ENCODE measurements around the gene EXOSC5. TPM values are rescaled to one million over a fixed set of nuclear protein-coding genes. Genes with fewer than 3 reads are reported as not detected.

Gene EXOSC5
- total and polyA plus RNA-seq, 10 of the 15 experiments (the other 5 are each of a cell fraction or from before 2014, with no cell fraction given): 15.8 to 123 (median 52.7) TPM

DNA sequence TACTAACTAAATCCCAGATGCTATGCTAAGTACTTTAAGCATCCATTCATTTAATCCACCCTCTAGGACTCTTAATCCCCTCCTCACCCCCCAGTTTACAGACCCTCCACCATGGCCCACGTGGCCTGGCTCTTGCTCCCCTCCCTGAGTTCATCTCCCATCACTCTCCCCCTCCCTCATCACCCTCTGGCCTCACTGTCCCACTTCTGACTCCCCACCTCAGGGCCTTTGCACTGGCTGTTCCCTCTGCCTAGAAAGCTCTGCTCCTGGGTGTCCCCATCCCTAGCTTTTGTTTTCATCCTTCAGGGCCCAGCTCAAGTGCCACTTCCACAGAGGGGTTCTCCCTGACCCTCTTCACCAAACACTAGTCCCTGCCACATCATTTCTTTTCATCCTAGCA is 37.4 kb downstream of the EXOSC5 start:
- Histone ChIP-seq H3K27me3 (replicated peaks in 1 of 2; ENCODE audit: control insufficient read depth in 2 of 2, insufficient read depth in 2 of 2, low read length in 1 of 2) (no peaks in the 10 kb centered on the region), H3K27ac (ENCODE audit: control insufficient read depth, insufficient read depth) (no peak overlapping the region), H3K36me3 (ENCODE audit: control insufficient read depth in 2 of 2, insufficient read depth in 2 of 2, low read length in 1 of 2) (no peaks in the 10 kb centered on the region; a peak in 1 of 4 replicates), H4K20me1 (ENCODE audit: control insufficient read depth, insufficient read depth) (no peaks in the 10 kb centered on the region), H3K9me3 (replicated peaks; ENCODE audit: control insufficient read depth, insufficient read depth, low read length) (no peaks in the 10 kb centered on the region), H3K9ac (ENCODE audit: control insufficient read depth, insufficient read depth, low read length) (no peak overlapping the region), H3K79me2 (ENCODE audit: control insufficient read depth, insufficient read depth, low read length) (peaks cover 12% of the 10 kb centered on the region), H2AFZ (ENCODE audit: control insufficient read depth, low read depth, low read length) (no peak overlapping the region), H3K4me1 (ENCODE audit: control insufficient read depth, insufficient read depth, low read length) (peaks cover 9% of the 10 kb centered on the region), H3K4me2 (ENCODE audit: control insufficient read depth, insufficient read depth) (no peak overlapping the region), H3K4me3 (no peak overlapping the region)
- DNase-seq (ENCODE audit: low read depth, low spot score): no peak
- intact Hi-C loops (cut with micrococcal nuclease; ENCODE audit: unreplicated experiment) (no loop called here), in situ Hi-C loops (cut with MboI) (no loop called here)
- POLR2A ChIA-PET: interaction anchor here (1.0 kb wide), 1 partner anchor 18 kb away, joined by 3 read pairs; no protein-coding TSS in a partner anchor
- SMC1A ChIA-PET (ENCODE audit: uncharacterized antibody, unreplicated experiment): no interaction called here
- FAIRE-seq: no peak
- 36% methylated on average over 1 of the region's 1 CpG for WGBS (ENCODE audit: insufficient coverage, insufficient replicate concordance, low lambda C conversion rate, missing lambda C conversion rate)
- TF ChIP-seq SPI1 (IDR thresholded peaks at IDR 0.05; ENCODE audit: borderline replicate concordance, insufficient read depth, low read depth, low read length): no peak
- TF ChIP-seq, protein P1, sequence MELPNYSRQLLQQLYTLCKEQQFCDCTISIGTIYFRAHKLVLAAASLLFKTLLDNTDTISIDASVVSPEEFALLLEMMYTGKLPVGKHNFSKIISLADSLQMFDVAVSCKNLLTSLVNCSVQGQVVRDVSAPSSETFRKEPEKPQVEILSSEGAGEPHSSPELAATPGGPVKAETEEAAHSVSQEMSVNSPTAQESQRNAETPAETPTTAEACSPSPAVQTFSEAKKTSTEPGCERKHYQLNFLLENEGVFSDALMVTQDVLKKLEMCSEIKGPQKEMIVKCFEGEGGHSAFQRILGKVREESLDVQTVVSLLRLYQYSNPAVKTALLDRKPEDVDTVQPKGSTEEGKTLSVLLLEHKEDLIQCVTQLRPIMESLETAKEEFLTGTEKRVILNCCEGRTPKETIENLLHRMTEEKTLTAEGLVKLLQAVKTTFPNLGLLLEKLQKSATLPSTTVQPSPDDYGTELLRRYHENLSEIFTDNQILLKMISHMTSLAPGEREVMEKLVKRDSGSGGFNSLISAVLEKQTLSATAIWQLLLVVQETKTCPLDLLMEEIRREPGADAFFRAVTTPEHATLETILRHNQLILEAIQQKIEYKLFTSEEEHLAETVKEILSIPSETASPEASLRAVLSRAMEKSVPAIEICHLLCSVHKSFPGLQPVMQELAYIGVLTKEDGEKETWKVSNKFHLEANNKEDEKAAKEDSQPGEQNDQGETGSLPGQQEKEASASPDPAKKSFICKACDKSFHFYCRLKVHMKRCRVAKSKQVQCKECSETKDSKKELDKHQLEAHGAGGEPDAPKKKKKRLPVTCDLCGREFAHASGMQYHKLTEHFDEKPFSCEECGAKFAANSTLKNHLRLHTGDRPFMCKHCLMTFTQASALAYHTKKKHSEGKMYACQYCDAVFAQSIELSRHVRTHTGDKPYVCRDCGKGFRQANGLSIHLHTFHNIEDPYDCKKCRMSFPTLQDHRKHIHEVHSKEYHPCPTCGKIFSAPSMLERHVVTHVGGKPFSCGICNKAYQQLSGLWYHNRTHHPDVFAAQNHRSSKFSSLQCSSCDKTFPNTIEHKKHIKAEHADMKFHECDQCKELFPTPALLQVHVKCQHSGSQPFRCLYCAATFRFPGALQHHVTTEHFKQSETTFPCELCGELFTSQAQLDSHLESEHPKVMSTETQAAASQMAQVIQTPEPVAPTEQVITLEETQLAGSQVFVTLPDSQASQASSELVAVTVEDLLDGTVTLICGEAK (IDR thresholded peaks at IDR 0.05; ENCODE audit: borderline replicate concordance): no peak
- no peak for TF ChIP-seq GATAD2B (conservative IDR thresholded peaks at IDR 0.05; ENCODE audit: low read depth)
- no peak for TF ChIP-seq ZBED1 (IDR thresholded peaks at IDR 0.05; ENCODE audit: borderline replicate concordance)
- TF ChIP-seq IKZF2 (IDR thresholded peaks at IDR 0.05): no peak
- TF ChIP-seq BCLAF1 (IDR thresholded peaks at IDR 0.05): no peak
- no peak for TF ChIP-seq GABPA (IDR thresholded peaks at IDR 0.05; ENCODE audit: low read depth)
- RAD21 ChIA-PET (ENCODE audit: unreplicated experiment): no interaction called here
- no peak for ATAC-seq
- no TSS peak for BruUV-seq (replicated peaks)
- CTCF ChIA-PET: interaction anchor here (0.6 kb wide), 1 partner anchor 53 kb away, joined by 4 read pairs; no protein-coding TSS in a partner anchor

All from GM12878 (cell line).